GM19372 (cell line): Measurements from ENCODE around the gene USHBP1.

Experiments
- ATAC-seq: cut with Tn5 transposase; IDR thresholded peaks from one replicate; pipeline ENCODE4 v1.9.1; 2021; ENCODE audit warnings: mild to moderate bottlenecking, low read depth, moderate library complexity; ENCODE audit not compliant: unreplicated experiment

Gene USHBP1, protein sequence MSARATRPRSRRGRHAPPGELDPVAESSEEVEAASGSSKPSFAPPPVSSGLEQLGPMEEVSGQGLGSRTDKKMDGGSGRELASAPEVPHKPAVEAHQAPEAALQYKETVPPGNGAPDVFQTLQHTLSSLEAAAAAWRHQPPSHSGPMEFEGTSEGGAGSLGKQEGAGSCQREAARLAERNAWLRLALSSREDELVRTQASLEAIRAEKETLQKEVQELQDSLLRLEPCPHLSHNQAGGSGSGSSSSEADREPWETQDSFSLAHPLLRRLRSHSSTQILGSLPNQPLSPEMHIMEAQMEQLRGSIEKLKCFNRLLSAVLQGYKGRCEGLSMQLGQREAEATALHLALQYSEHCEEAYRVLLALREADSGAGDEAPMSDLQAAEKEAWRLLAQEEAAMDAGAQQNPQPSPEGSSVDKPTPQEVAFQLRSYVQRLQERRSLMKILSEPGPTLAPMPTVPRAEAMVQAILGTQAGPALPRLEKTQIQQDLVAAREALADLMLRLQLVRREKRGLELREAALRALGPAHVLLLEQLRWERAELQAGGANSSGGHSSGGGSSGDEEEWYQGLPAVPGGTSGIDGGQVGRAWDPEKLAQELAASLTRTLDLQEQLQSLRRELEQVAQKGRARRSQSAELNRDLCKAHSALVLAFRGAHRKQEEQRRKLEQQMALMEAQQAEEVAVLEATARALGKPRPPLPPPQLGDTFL

DNA sequence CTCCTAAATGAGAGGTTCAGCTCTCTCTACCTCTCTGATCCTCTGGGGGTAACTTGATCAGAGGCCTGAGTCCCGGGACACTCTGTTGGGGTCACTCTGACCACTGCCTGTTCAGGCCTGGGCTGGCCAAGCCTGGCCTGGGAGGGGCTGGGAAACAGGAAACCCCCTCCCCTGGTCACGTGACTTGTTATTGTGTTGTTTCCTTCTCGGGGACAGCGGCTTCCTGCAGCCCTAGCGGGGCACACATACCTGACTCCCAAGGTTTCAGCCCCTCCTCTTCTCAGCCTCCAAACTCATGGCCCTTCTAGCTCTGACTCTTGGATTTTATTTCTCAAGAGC is at the start of gene USHBP1:
TSS of gene USHBP1 (minus strand) at position 105 of the 339 bp plus-strand sequence. CDS start 446 bp downstream, outside the sequence.
- no peak for ATAC-seq

DNA sequence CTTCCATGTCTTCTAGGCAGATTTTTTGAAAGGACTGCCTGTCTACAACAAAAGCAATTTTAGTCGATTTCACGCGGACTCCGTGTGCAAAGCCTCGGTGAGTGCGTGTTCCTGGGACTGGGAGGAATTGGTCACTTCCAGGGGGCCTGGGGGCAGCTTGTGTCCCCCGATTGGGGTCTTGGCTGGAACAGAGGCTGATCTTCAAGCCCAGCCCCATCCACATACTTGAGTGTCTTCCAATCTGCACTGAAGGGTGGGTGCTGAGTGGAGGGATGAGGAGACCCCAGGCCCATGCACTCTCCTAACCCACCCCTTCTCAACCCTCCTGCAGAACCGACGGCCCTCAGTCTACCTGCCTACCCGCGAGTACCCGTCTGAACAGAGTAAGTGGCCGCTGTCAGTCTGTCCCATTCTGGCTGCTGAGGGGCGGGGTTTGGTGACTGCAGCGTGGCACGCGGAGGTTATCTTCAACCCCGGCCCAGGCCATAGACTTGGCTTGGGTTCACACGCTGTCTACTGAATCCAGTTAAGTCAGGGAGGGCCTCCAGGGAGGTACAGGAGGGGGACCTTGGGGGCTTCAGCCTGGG is 49.6 kb upstream of the USHBP1 start:
- ATAC-seq: no peak

DNA sequence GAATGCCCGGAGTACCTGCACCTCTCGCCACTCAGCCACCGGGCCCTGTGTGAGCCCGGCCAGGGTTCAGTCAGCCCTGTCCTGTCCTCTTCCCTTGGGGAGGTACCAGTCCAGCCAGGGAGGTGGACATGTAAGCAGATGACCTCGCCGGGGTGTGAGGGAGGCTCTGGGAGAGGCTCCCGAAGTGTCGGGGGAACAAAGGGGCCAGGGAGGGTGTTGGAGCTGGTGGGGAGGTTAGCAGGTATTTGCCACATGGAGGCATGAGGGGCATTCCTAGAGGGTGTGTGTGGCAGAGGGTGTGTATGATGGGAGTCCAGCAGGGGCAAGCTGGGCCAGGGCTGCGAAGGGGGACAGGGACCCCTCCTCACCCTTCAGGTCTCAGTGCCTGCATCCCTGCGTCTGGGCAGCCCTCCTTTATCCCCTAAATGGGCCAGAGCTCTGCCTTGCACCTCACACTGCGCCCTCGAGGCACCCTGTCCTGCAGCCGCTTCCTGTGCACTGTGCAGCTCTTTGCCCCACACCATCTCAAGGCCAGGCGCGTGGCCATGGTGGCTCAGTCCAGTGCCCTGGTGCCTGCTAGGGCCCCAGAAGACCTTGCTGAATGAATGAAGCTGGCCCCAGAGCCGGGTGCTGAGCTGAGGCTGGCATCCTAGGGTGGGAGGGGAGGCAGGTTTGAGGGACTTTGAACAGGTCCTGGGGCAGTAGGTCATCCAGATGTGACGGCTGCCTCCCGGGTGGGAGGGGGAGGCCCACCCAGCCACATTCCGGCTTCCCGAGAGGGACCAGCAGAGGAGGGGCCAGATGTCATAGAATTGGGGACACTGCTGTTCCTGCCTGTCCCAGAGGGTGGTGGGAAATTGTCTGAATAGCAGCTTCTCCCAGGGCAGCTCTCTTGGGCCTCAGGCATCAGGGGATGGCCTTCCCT is 47.9 kb upstream of the USHBP1 start:
- no peak for ATAC-seq

DNA sequence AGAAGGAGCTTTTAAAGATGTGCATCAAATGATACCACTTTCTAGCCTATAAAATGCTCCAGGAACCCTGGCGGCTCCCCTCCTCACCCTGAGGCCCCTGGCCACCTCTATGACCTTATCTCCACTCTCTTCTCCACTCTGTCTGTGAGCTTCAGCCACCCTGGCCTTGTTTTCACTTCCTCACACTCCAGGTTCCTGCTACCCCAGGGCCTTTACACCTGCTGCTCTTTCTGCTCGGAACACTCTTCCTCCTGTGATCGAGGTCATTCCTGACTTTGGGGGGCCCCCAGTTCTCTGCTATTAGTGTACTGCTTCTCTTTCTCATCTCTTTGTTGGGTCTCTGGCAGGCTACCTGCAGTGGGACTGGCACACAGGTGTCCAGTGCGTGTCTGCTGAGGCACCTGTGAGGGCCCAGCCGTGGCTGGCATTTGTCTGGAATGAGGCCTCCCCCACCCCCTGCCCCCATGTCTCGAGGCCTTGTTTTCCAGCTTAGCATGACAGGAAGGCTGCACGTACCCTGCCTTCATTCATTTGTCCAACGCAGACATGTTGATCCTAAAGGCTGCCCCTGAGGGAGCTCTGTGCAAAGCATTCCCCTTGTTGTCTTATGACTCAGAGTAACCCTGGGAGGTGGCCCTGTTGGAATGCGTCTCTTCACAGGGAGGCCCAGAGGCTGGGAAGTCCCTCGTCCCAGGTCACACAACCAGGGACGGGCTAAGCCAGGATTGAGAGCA is 47.1 kb upstream of the USHBP1 start:
- ATAC-seq: no peak

DNA sequence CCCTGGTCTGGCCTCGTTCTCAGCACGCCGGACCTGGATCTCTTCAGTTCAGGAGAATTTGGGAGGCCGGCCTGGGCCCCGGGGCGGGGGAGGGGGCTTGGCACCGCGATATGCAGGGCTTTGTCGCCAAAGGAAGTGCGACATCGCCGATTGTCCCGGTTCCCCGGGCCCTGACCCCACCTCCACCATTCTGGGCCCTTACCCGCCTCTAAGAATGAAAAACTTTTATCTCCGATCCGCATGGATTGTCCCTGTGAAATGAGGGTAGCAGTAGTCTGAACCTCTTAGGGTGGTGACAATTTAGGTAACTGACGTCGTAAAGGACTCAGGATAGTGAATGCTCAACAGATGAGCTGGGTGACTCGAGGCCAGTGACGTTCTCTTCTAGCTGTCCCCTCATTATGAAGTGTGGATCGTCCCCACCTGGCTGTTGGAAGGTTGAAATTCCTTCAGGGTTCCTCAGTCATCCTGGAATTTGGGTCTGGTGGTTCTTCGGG is 45.5 kb upstream of the USHBP1 start:
- ATAC-seq: no peak

DNA sequence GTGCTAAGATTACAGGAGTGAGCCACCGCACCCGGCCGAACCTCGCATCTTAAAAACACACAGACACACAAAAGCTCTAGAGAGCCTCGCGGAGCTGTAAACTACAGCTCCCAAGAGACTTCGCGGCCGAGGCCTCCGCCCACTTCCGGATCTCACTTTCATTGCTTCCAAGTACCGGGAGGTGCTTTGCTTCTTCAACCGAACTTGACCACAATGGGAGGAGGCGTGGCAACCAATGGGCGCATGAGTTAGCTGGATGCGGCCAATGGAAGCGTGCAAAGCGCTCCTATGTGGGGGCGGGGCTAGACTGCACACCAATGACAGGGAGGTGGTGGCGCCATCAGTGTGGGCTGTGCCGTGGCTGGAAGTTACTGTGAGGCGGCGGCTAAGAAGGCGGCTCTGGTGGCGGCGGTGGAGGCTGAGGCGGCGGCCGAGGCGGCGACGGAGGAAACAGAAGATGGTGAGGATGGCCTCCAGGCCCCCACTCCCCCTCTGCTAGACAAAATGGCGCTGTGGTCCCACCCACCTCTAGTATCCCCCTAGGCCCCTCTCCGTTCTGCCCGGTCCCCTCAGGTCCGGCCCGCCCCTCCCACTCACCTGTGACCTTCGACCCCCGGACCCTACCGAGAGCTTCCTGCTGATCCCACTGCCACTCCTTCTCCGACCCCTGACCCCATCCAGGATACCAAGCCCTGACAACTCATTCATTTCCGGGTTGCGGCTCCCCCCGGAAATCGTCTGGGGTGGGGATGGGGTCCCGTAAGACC is 44.8 kb upstream of the USHBP1 start, which contains the start of gene DDA1:
TSS of gene DDA1 (plus strand) at position 366 of the 767 bp plus-strand sequence. CDS start at position 458, 92 bp downstream.
- ATAC-seq: peak; percentile 60

DNA sequence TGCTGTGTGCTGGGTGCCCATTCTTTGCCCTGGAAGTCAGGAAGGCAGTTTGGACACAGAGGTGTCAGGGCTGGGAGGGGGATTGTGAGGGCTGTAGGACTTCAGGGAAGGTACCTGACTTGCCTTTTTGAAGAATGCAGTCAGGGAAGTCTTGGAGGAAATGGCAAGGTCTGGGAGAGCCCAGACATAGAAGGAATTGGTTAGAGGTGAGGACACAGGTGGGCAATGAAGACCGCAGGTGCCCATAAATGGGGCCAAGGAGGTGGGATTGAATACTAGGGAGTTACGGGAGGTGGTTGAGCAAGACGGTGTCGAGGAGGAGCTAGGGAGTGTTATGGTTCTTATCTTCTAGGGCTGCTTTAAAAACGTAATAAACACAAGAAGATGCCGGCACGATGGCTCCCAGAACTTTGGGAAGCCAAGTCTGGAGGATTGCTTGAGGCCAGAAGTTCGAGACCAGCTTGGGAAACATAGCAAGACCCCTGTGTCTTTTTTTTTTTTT is 43.4 kb upstream of the USHBP1 start:
- ATAC-seq: no peak

DNA sequence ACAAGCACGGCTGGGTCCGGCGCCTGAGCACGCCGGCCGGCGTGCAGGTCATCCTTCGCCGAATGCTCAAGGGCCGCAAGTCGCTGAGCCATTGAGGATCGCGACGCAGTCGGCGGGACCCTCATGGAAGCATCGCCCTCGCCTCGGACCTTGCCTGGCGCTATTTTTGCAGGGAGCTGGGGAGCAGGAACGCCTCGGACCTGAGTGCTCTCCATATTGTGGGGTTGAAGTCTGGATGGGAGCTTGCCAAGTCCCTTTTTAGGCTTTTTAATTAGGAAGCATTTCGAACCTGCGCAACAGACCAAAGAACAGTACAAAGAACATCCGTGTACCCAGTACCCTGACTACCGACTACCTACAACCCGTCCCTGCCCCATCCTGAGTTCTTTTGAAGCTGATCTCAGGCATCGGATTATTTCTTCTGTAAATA is 41.8 kb upstream of the USHBP1 start:
- no peak for ATAC-seq

DNA sequence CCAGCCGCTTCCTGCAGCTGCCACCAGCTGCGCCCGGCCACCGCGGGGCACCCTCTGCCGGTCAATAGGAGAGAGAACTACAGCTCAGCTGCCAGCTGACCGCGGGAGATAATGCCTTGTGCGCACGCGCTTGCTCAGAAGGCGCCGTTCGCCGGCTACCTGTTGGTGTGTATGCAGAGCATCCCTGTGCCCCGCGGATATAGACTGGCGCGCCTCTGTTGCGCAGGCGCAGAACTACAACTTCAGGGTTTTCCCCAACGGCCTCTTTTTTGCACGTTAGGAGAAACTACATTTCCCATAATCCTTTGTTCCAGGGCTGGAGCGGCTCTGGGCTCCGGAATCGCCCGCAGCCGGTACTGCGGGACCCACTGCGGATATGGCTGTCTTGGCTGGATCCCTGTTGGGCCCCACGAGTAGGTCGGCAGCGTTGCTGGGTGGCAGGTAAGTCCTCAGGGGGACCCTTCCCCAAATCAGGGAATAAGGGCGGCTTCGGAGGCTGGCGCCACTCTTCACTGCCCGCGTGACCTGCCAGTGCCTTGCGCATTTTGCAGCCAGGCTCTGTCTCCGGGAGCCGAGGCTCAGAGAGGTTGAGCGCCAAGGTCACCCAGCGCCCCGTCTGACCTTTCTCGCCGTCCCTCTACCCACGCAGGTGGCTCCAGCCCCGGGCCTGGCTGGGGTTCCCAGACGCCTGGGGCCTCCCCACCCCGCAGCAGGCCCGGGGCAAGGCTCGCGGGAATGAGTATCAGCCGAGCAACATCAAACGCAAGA is 41.2 kb upstream of the USHBP1 start, which contains the start of gene MRPL34:
TSS of gene MRPL34 (plus strand) at position 356 of the 768 bp plus-strand sequence. CDS start at position 377, 21 bp downstream.
- ATAC-seq: peak; percentile 51

DNA sequence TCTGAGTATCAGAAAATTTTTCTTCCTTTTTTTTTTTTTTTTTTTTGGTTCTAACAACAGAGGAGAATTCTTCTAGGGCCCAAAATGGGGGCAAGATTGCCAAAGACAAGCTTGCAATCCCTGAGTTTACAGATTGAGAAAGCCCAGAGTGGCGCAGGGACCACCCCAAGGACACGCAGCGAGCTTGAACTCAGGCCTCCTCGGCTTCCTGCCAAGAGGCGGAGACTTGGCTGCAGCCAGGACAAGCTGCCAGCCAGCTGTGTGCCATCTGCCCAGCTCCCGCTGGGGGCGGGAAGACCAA is 40.6 kb upstream of the USHBP1 start:
- ATAC-seq: no peak

DNA sequence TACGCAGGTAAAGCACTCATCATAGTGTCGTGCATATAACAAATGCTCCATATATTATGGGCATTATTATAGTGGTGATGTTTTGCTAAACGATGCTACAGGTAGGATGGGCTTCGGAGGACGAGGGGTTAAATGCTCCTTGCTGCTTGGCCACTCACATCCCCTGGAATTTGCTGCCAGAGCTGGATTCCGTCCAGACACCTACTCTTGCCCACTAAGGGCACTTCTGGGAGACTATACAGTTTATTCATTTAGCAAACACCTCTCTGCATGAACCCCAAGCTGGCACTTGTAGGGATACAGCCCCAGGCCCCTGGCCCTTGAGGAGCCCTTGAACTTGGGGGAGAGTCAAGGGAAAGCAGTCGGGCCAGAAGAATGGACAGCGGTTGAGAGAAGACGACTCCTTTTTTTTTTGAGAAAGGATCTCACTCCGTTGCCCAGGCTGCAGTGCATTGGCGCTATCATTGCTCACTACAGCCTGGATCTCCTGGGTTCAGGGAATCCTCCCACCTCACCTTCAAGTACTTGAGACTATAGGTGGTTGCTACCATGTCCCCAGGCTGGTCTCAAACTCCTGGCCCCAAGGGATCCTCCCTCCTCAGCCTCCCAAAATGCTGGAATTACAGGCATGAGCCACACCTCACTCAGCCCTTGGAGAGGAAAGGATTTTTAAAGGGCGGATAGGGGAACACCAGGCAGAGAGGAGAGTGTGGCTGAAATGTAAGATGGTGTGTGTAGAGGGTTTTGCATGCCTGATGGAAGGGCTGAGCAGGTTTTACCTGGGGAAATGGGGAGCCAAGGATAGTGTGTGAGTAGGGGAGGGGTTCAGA is 40.1 kb upstream of the USHBP1 start:
- ATAC-seq: no peak

DNA sequence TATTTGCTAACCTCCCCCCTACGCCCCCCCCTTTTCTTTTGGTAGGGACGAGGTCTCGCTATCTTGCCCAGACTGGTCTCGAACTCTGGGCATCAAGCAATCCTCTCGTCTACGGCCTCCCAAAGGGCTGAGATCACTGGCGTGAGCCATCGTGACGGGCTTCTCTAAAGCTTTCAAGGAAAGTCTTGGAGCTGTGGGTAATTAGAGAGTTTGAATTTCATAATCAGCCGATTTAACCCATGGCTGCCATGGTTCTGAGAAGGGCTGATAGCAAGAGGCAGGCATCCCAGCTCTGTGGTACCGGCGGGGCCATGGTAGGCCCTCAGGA is 39.4 kb upstream of the USHBP1 start:
- ATAC-seq: no peak

DNA sequence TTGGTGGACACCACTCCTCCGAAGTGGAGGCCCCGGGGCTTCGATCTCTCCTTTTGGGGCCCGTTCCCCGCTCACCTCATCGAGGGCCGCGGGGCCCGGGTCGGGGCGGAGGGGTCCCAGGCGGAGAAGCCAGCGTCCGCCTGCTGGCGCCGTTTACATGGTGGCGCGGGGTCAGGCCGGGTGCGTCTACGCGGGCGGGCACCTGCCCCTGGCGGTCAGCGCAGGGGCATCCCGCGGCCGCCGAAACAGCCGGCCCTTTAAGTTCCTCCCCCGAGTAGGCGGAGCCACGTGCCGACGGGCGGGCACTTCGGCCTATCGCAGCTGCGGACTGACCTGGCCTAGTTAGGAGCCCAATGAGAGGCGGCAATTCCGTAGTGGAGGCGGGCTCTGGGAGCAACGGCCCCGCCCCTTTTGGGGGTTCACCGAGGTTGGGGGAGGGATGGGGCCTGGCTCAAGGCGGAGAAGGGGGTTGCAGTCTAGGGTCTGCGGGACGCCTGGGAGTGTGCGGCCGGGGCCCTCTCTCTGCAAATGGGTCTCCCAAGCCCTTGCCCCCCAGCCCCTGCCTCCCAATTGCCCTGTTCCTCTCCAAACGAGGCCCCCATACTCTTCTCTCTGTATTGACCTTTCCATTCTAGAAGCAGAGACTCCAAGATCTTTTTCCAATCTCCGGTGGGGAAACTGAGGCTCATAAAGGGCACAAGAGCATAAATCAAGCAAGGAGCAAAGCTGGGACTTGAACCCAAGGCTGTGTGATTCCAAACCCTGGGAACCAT is 38.8 kb upstream of the USHBP1 start, which contains the start of gene ABHD8:
TSS of gene ABHD8 (minus strand) at position 259 of the 773 bp plus-strand sequence. CDS start 1,809 bp downstream, outside the sequence.
- peak; percentile 54 for ATAC-seq

DNA sequence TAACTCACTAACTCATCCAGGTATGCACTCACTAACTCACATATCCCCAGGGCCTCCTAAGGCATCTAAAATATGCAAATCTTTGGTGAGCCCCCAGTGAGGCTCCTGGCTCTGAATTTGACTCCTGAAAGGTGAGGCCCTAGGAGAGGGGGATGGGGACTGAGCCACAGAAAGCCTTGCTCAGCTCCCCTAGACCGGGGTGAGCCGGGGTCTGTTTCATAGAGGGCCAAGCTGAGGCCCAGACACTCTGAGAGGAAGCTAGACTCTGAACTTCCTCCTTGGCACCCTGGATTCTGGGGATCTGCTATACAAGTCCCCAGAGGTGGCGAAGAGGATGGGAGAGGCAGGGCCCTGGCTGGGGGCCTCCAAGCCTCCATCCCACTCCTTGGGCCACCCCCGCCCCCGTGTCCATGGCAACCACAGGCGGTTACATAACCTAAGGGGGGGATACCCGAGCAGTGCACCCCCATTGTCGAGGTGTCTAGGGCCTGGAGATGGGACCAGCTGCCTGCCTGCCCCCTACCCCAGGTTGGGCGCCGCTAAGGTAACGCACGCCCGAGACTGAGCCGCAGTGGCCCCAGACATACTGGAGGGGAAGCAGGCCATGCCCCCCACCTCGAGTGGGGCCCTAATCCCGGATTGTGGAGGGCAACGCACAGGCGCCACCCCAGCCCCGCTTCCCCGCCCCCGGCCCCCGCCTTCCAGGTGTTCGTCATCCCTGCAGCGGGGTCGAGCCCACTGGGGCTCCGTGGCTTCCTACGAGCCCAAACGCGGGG is 38.0 kb upstream of the USHBP1 start:
- ATAC-seq: no peak

DNA sequence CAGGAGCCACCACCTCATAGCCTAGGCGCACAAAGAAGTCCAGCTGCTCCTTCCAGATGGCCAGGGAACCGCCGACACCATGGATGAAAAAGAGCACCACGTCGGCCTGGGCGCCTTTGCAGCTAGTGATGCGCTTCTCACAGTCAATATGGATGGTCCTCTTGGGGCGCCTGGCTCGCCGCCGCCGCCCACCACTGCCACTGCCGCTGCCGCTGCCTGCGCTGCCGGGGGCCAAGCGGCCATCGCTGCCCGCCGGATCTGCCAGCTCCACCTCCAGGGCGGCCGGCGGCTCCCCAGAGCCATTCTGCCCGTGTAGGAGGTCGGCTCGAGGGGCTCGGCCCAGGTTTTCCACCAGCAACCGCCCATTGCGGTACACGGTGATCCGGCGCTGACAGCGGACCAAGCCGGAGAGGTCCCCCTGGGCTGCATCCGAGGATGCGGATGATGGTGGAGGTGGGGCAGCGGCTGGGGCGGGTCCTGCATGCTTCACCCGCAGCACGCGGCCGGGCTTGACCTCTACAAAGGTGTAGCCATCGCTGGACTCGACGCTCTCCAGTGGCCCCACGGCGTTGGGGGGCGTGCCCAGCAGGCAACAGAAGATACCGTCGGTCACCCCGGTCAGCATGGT is 36.6 kb upstream of the USHBP1 start:
- ATAC-seq: no peak
